ENCODE measurements around the gene C19orf12.

DNA sequence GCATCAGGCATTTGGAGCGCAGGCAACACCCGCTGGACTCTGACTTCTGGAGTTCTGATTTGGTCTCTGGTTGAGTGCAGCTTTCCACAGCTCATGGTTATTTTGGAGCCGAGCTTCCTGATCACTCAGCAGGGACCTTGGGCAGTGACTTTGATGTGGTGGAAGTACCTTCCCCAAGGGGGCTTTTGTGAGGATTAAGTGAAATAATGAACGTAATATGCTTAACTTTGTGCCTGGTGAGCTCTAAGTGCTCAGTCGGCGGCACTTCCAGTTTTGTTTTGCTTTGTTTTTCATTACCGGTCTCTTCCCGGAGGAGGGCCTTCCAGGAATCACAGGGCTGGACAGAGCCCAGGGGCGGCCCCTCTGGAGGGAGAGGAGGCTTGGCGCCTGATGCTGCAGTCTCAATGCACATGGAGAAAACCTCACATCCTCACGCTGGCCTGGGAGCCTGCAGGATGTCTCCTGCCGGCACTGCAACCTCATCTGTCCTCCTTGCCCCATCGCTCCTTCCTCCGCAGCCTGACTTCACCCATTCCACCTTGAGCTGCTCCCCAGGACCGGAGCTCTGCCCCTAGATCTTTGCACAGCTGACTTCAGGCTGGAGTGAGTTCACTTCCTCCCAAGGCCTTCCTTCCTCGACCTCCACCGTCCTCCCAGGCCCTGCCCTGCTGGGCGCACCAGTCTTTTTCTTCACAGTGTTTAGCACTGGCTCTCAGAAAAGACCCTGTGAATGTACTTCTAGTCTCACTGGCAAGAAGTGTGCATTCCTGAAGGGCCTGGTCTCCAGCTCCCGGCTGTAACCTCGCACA, 48.3 kb downstream of the C19orf12 start:
- TF ChIP-seq ELF4 (IDR thresholded peaks at IDR 0.05), result no peak
- no peak for TF ChIP-seq BHLHE40 (IDR thresholded peaks at IDR 0.05; ENCODE audit: borderline replicate concordance)
- TF ChIP-seq FOXK2 (IDR thresholded peaks at IDR 0.05), result no peak
- TF ChIP-seq SP1 (IDR thresholded peaks at IDR 0.05), result no peak
- no peak for TF ChIP-seq TARDBP (IDR thresholded peaks at IDR 0.05)
- TF ChIP-seq, protein P1, sequence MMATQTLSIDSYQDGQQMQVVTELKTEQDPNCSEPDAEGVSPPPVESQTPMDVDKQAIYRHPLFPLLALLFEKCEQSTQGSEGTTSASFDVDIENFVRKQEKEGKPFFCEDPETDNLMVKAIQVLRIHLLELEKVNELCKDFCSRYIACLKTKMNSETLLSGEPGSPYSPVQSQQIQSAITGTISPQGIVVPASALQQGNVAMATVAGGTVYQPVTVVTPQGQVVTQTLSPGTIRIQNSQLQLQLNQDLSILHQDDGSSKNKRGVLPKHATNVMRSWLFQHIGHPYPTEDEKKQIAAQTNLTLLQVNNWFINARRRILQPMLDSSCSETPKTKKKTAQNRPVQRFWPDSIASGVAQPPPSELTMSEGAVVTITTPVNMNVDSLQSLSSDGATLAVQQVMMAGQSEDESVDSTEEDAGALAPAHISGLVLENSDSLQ (IDR thresholded peaks at IDR 0.05), result no peak
- no peak for TF ChIP-seq HDGF (IDR thresholded peaks at IDR 0.05; ENCODE audit: borderline replicate concordance)
- TF ChIP-seq LEF1 (IDR thresholded peaks at IDR 0.05; ENCODE audit: borderline replicate concordance), result no peak
- TF ChIP-seq SUZ12 (IDR thresholded peaks at IDR 0.05), result no peak
- TF ChIP-seq FOXA1 (IDR thresholded peaks at IDR 0.05), result no peak
- no peak for TF ChIP-seq ZNF384 (IDR thresholded peaks at IDR 0.05)
- no peak for TF ChIP-seq FOXM1 (IDR thresholded peaks at IDR 0.05; ENCODE audit: borderline replicate concordance)
- no peak for TF ChIP-seq ARNT (IDR thresholded peaks at IDR 0.05)
- TF ChIP-seq NFRKB (IDR thresholded peaks at IDR 0.05), result no peak
